ENCODE data around the gene FCER1G. TPM values are rescaled to one million over a fixed set of nuclear protein-coding genes. Genes with fewer than 3 reads are reported as not detected.

FCER1G gene
- total and polyA plus RNA-seq, 9 of the 15 experiments (the other 6 are each of a cell fraction or from before 2014, with no cell fraction given) = 0.15 to 0.69 (median 0.31) TPM; not detected in 2

DNA sequence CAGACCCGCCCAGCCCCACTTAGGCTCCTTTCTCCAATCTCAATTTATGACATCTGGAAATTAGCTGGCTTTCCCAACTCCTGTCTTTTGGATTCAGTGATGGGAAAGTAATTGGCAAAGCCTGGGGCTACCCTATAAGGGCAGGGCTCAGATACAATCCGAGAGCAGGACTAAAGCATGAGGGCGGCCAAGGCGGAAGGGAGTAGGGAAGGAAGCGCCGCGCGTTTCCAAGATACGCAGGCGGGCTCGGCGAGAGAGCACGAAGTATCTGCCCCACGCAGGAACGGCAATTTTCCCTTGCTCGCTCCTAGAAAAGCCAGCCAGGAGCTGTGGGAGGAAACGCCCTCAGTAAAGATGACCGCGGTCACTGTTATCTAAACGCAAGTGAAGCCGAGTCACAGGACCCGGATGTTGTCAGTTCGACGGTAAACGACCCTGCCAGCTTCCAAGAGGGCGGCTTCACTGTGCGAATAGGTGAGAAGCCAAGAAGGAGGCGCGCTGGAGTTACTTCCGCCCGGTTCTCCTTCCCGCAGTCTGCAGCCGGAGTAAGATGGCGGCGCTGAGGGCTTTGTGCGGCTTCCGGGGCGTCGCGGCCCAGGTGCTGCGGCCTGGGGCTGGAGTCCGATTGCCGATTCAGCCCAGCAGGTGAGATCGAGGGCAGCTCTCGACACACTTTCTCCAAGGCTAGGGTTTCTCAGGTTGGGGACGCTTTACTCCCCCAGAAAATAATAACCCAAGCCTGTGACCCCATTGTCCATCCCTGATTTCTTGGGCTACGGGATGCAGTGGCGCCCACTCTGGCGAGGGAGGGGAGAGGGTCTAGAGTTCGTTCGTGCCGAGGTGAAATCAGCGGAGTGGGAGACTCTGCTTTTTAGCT, 13.0 kb upstream of the FCER1G start, which contains the start of gene NDUFS2 (continued):
- TF ChIP-seq, protein P1, sequence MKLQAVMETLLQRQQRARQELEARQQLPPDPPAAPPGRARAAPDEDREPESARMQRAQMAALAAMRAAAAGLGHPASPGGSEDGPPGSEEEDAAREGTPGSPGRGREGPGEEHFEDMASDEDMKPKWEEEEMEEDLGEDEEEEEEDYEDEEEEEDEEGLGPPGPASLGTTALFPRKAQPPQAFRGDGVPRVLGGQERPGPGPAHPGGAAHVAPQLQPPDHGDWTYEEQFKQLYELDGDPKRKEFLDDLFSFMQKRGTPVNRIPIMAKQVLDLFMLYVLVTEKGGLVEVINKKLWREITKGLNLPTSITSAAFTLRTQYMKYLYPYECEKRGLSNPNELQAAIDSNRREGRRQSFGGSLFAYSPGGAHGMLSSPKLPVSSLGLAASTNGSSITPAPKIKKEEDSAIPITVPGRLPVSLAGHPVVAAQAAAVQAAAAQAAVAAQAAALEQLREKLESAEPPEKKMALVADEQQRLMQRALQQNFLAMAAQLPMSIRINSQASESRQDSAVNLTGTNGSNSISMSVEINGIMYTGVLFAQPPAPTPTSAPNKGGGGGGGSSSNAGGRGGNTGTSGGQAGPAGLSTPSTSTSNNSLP (IDR thresholded peaks at IDR 0.05; ENCODE audit: borderline replicate concordance, low read depth, low read length) = no peak

DNA sequence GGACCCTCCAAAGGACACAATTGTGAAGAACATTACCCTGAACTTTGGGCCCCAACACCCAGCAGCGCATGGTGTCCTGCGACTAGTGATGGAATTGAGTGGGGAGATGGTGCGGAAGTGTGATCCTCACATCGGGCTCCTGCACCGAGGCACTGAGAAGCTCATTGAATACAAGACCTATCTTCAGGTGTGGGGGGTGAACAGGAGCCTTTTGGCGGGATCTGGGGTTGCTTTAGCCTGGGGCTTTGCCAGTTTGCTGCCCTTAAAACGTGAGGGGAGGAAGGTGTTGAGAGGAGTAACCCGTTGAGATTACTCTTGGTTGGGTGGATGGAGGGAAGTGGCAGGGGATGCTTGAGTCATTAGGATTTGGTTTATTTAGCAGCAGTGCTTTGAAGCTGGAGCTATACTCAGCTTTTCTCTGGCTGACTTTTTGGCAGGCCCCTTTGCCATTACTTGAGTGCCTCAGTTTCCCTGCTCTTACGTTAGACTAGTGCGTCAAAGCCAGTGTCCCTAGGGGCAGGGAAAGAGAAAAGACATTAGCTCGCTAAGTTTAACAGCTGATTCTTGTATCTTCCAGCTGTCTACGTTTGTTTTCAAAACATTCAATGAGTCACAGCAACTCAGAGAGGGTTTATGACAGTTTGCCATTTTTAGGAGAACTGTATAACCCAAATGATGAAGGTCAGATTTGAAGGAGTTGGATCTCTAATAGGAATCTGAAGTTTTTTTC, 8.5 kb upstream of the FCER1G start:
- in situ Hi-C loops (cut with MboI) = no loop called here
- Histone ChIP-seq H3K4me2 (ENCODE audit: insufficient read depth, low read length) (no peak overlapping the region), H4K20me1 (replicated peaks; ENCODE audit: control insufficient read depth, insufficient read depth, low read length) (0 out of 2 replicates have a peak, but pooled peaks cover 8% of the 10 kb centered on the region), H3K9ac (ENCODE audit: insufficient read depth in 1 of 2, low read depth in 2 of 2, low read length in 2 of 2) (no peak overlapping the region), H3K27me3 (ENCODE audit: control insufficient read depth in 2 of 2, insufficient read depth in 2 of 2, low read length in 2 of 2) (no peaks in the 10 kb centered on the region), H2AFZ (ENCODE audit: low read depth, low read length) (no peak overlapping the region), H3K4me3 (no peak overlapping the region), H3K9me3 (replicated peaks; ENCODE audit: control insufficient read depth, insufficient read depth, low read depth, low read length) (no peaks in the 10 kb centered on the region), H3K4me1 (replicated peaks in 1 of 2; ENCODE audit: control insufficient read depth in 2 of 2, insufficient read depth in 2 of 2, low read length in 2 of 2) (peaks cover 13 to 21% of the 10 kb centered on the region in 2 experiments), H3K36me3 (ENCODE audit: control insufficient read depth, insufficient read depth, low read length) (peaks cover 75% of the 10 kb centered on the region), H3K27ac (ENCODE audit: extremely low read depth, low read depth, low read length) (no peak overlapping the region), H3K79me2 (ENCODE audit: control insufficient read depth, insufficient read depth, low read length) (peaks cover 27% of the 10 kb centered on the region), H3K9me1 (ENCODE audit: control insufficient read depth, insufficient read depth, low read length) (peaks cover 3% of the 10 kb centered on the region)
- ATAC-seq (no peak), DNase-seq (ENCODE audit: extremely low read depth in 1 of 4, low spot score in 3 of 4) (no peak), FAIRE-seq (no peak)
- BruUV-seq (replicated peaks) = no TSS peak
- WGBS (ENCODE audit: insufficient coverage, low coverage, missing lambda C conversion rate) = 84% methylated on average over 12 of the region's 12 CpGs
- intact Hi-C loops (cut with micrococcal nuclease) = no loop called here
- ChIA-PET POLR2A (no interaction called here), CTCF (ENCODE audit: low intra/inter-chr PET ratio) (no interaction called here)
- TF ChIP-seq TEAD2 (tag; IDR thresholded peaks at IDR 0.05) = no peak
- TF ChIP-seq ZBTB8A (IDR thresholded peaks at IDR 0.05; ENCODE audit: partially characterized antibody) = no peak
- no peak for TF ChIP-seq ZBTB17 (CRISPR knock-in tag; IDR thresholded peaks at IDR 0.05)
- TF ChIP-seq, protein P2, sequence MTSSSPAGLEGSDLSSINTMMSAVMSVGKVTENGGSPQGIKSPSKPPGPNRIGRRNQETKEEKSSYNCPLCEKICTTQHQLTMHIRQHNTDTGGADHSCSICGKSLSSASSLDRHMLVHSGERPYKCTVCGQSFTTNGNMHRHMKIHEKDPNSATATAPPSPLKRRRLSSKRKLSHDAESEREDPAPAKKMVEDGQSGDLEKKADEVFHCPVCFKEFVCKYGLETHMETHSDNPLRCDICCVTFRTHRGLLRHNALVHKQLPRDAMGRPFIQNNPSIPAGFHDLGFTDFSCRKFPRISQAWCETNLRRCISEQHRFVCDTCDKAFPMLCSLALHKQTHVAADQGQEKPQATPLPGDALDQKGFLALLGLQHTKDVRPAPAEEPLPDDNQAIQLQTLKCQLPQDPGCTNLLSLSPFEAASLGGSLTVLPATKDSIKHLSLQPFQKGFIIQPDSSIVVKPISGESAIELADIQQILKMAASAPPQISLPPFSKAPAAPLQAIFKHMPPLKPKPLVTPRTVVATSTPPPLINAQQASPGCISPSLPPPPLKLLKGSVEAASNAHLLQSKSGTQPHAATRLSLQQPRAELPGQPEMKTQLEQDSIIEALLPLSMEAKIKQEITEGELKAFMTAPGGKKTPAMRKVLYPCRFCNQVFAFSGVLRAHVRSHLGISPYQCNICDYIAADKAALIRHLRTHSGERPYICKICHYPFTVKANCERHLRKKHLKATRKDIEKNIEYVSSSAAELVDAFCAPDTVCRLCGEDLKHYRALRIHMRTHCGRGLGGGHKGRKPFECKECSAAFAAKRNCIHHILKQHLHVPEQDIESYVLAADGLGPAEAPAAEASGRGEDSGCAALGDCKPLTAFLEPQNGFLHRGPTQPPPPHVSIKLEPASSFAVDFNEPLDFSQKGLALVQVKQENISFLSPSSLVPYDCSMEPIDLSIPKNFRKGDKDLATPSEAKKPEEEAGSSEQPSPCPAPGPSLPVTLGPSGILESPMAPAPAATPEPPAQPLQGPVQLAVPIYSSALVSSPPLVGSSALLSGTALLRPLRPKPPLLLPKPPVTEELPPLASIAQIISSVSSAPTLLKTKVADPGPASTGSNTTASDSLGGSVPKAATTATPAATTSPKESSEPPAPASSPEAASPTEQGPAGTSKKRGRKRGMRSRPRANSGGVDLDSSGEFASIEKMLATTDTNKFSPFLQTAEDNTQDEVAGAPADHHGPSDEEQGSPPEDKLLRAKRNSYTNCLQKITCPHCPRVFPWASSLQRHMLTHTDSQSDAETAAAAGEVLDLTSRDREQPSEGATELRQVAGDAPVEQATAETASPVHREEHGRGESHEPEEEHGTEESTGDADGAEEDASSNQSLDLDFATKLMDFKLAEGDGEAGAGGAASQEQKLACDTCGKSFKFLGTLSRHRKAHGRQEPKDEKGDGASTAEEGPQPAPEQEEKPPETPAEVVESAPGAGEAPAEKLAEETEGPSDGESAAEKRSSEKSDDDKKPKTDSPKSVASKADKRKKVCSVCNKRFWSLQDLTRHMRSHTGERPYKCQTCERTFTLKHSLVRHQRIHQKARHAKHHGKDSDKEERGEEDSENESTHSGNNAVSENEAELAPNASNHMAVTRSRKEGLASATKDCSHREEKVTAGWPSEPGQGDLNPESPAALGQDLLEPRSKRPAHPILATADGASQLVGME (CRISPR knock-in tag; IDR thresholded peaks at IDR 0.05) = no peak
- no peak for TF ChIP-seq EP400 (IDR thresholded peaks at IDR 0.05)
- no peak for TF ChIP-seq ZNF134 (CRISPR knock-in tag; conservative IDR thresholded peaks at IDR 0.05)
- TF ChIP-seq, protein P3, sequence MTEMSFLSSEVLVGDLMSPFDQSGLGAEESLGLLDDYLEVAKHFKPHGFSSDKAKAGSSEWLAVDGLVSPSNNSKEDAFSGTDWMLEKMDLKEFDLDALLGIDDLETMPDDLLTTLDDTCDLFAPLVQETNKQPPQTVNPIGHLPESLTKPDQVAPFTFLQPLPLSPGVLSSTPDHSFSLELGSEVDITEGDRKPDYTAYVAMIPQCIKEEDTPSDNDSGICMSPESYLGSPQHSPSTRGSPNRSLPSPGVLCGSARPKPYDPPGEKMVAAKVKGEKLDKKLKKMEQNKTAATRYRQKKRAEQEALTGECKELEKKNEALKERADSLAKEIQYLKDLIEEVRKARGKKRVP (CRISPR knock-in tag; IDR thresholded peaks at IDR 0.05) = no peak
- no peak for TF ChIP-seq ZNF3 (CRISPR knock-in tag; IDR thresholded peaks at IDR 0.05)
